WTC11 (cell line): ENCODE data around the gene CCDC126.

ENCODE experiments used
- ATF3 ChIP-seq: sonication (generic); formaldehyde crosslinking; conservative IDR thresholded peaks from 2 replicates; pipeline ENCODE4 v1.8.1; 2022; ENCODE audit warnings: mild to moderate bottlenecking, missing genetic modification reagents
- CTCF ChIP-seq: fragments of 200-600 bp; IDR thresholded peaks from 2 replicates; pipeline ENCODE4 v1.8.0; 2022; ENCODE audit warnings: antibody characterized with exemption

GRCh38 chr7:23680414-23681405, 83.5 kb downstream of the CCDC126 start:
- no peak for TF ChIP-seq CTCF
- TF ChIP-seq ATF3 (CRISPR knock-in tag), result no peak
